ENCODE data around the gene ZP1. TPM values are rescaled to one million over a fixed set of nuclear protein-coding genes. Genes with fewer than 3 reads are reported as not detected.

Gene ZP1
- total and polyA plus RNA-seq, 2 of the 8 experiments (the other 6 are each of a cell fraction or from before 2014, with no cell fraction given): not detected

DNA sequence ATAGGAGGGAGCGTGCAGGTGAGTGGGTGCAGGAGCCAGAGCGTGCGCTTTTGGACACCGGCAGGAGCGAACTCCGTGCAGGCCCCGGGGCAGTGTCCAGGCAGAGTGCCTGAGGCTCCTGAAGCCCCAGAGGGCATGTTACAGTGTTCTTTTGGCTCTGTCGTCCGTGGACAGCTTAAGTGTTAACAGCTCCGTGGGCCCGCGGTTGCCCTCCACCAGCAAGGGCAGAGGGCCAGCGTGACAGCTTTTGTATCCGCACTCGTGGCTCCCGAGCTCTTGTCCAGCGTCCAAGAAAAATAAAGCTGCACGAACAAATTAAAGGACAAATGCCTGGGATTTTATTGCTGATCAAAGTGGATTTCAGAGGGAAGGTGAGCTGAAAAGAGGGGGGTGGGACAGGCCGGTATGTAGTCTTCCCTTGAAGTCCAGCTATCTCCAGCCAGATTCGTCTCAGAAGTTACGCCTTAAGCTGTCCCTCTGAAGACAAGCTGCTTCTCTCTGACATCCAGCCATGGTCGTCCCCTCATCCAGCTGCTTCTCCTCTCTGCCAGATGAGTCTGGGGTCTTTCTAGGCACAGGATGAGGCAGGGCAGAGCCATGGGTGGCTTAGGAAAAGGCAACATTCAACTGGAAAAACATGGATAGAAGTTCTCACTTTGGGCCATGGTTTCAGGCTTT lies 45.6 kb downstream of the ZP1 start:
- FAIRE-seq: no peak

More for the DNA sequence above, 45.6 kb downstream of the ZP1 start:
- H3K4me2 ChIP-seq (ENCODE audit: insufficient read depth in 1 of 2, low read depth in 2 of 2, low read length in 2 of 2): peak overlapping the region; percentile 89 to 91
- H4K91ac ChIP-seq (replicated peaks; ENCODE audit: insufficient read length, low read length): peak overlapping the region; percentile 87
- H2AK5ac ChIP-seq (ENCODE audit: low read depth, low read length): no peak overlapping the region
- H2BK15ac ChIP-seq (ENCODE audit: low read length): peak overlapping the region; percentile 82; the same call in 1 of the 2 replicates
- H3K56ac ChIP-seq (replicated peaks; ENCODE audit: insufficient read length, low read depth, low read length): no peak overlapping the region
- H3K14ac ChIP-seq (ENCODE audit: insufficient read length): no peak overlapping the region
- H3K79me2 ChIP-seq (ENCODE audit: control insufficient read depth in 1 of 2, insufficient read depth in 2 of 2, low read length in 2 of 2): peaks cover 5 to 16% of the 10 kb centered on the region in 2 experiments
- CTCF ChIA-PET (ENCODE audit: partially characterized antibody): interaction anchor here (0.8 to 2.6 kb wide), 10 partner anchors 8 to 720 kb away, joined by 3 to 9 read pairs (median 5); no protein-coding TSS in a partner anchor
- WGBS, 2 experiments (ENCODE audit: extremely low coverage in 1 of 2, insufficient coverage in 1 of 2, insufficient read length in 1 of 2, insufficient replicate concordance in 2 of 2, low coverage in 1 of 2, low lambda C conversion rate in 2 of 2, missing lambda C conversion rate in 1 of 2): 88% methylated on average over 21 of the region's 22 CpGs; no CpG with 5 or more reads in 1 of the 2 experiments
- peak overlapping the region; percentile 97 for H2AFZ ChIP-seq (ENCODE audit: low read length)
- POLR2A ChIA-PET (ENCODE audit: partially characterized antibody): interaction anchor here (1.2 to 4.2 kb wide), 5 partner anchors 8 to 24 kb away, joined by 3 to 28 read pairs (median 5); partner anchors contain the start of genes PRPF19 and TMEM132A
- no peaks in the 10 kb centered on the region for H3K79me1 ChIP-seq (ENCODE audit: low read depth, low read length)
- H3K9me3 ChIP-seq (ENCODE audit: insufficient read depth in 2 of 2, low read depth in 1 of 2, low read length in 1 of 2): no peaks in the 10 kb centered on the region
- H3K4me3 ChIP-seq (ENCODE audit: extremely low read depth in 1 of 4, insufficient read depth in 2 of 4, low read depth in 3 of 4, low read length in 4 of 4): peak overlapping the region in 1 of 4 experiments; percentile 65; a peak in 4 of 8 replicates
- no peak overlapping the region for H4K5ac ChIP-seq (ENCODE audit: insufficient read length, low read depth, low read length)
- H3K18ac ChIP-seq (ENCODE audit: extremely low read depth, low read length): peak overlapping the region; percentile 51
- H4K20me1 ChIP-seq (replicated peaks in 1 of 2; ENCODE audit: control insufficient read depth in 1 of 2, insufficient read depth in 2 of 2, low read length in 2 of 2): peaks cover 0 to 2% of the 10 kb centered on the region in 2 experiments
- peak overlapping the region; percentile 57; the same call in 1 of the 2 replicates for H3K27ac ChIP-seq (ENCODE audit: low read depth, low read length)
- TF ChIP-seq PHF8 (conservative IDR thresholded peaks at IDR 0.05; ENCODE audit: low read depth, low read length) (no peak), CHD1 (IDR thresholded peaks at IDR 0.05; ENCODE audit: low read depth, low read length) (no peak), NRF1 (IDR thresholded peaks at IDR 0.05; ENCODE audit: low read depth, low read length) (no peak), JUN (IDR thresholded peaks at IDR 0.05; ENCODE audit: low read depth, low read length) (no peak), GABPA (IDR thresholded peaks at IDR 0.05; ENCODE audit: borderline replicate concordance, insufficient read depth, low read length) (no peak), SUZ12 (IDR thresholded peaks at IDR 0.05; ENCODE audit: low read length) (no peak), KDM4A (IDR thresholded peaks at IDR 0.05; ENCODE audit: low read depth, low read length, severe bottlenecking) (no peak), POLR2A (IDR thresholded peaks at IDR 0.05; ENCODE audit: control extremely low read depth in 1 of 2, low read depth in 2 of 2, low read length in 2 of 2) (no peak), POLR2AphosphoS5 (IDR thresholded peaks at IDR 0.05; ENCODE audit: low read depth, low read length) (no peak)
- peak overlapping the region; percentile 54; the same call in 1 of the 2 replicates for H2BK12ac ChIP-seq (ENCODE audit: low read depth, low read length)
- peaks cover 0 to 2% (median 0%) of the 10 kb centered on the region in 4 experiments; a peak in 1 of 7 replicates for H3K27me3 ChIP-seq (replicated peaks in 1 of 4; ENCODE audit: control insufficient read depth in 3 of 4, extremely low read depth in 1 of 4, insufficient read depth in 3 of 4, low read length in 3 of 4)
- peak overlapping the region; percentile 61 for H3K4ac ChIP-seq (replicated peaks; ENCODE audit: insufficient read length, low read depth, low read length)
- no peak for DNase-seq (ENCODE audit: low read depth in 1 of 2, low spot score in 2 of 2)
- no peak overlapping the region for H2BK20ac ChIP-seq (ENCODE audit: low read length)
- H4K8ac ChIP-seq (ENCODE audit: extremely low read depth, insufficient read depth, low read length): no peak overlapping the region; the same call in 1 of the 2 replicates
- no peak overlapping the region; a peak in 2 of 7 replicates for H3K9ac ChIP-seq (replicated peaks in 1 of 4; ENCODE audit: extremely low read depth in 1 of 4, low read depth in 3 of 4, low read length in 3 of 4)
- H3K23me2 ChIP-seq (ENCODE audit: low read depth, low read length): peaks cover 8% of the 10 kb centered on the region
- H2BK5ac ChIP-seq (ENCODE audit: low read depth, low read length): peak overlapping the region; percentile 40; the same call in 1 of the 2 replicates
- H3K4me1 ChIP-seq (replicated peaks in 1 of 4; ENCODE audit: control insufficient read depth in 3 of 4, insufficient read depth in 4 of 4, low read length in 3 of 4): peaks cover 10 to 27% (median 18%) of the 10 kb centered on the region in 4 experiments
- no peak overlapping the region for H3K23ac ChIP-seq (ENCODE audit: insufficient read length)
- H3K36me3 ChIP-seq (ENCODE audit: control insufficient read depth in 2 of 4, insufficient read depth in 4 of 4, low read length in 3 of 4): no peaks in the 10 kb centered on the region
- no peak overlapping the region for H2BK120ac ChIP-seq (replicated peaks; ENCODE audit: low read depth, low read length)
